Lower lobe of right lung (tissue), 2 donors: ENCODE data around the gene ARHGEF2. TPM values are rescaled to one million over a fixed set of nuclear protein-coding genes. Genes with fewer than 3 reads are reported as not detected.

Source experiments
- ATAC-seq, 2 donors: fragments of 200-7000 bp; cut with Tn5 transposase; one replicate each; pipeline ENCODE4 v1.9.1; 2020 to 2022; ENCODE audit warnings: mild to moderate bottlenecking in 2 of 2, moderate library complexity in 2 of 2
- DNase-seq: peaks from one replicate; pipeline ENCODE4 v3.0.0-alpha.2; 2020
- H3K27ac ChIP-seq: fragments of 200-600 bp; one replicate; pipeline ENCODE4 v1.8.0; 2022
- H3K27me3 ChIP-seq: fragments of 200-600 bp; one replicate; pipeline ENCODE4 v1.8.0; 2022; ENCODE audit warnings: low read depth
- H3K36me3 ChIP-seq: fragments of 200-600 bp; one replicate; pipeline ENCODE4 v1.8.0; 2022; ENCODE audit warnings: mild to moderate bottlenecking
- H3K4me1 ChIP-seq: fragments of 200-600 bp; one replicate; pipeline ENCODE4 v1.8.0; 2022
- H3K4me3 ChIP-seq: fragments of 200-600 bp; one replicate; pipeline ENCODE4 v1.8.0; 2022; ENCODE audit warnings: mild to moderate bottlenecking
- H3K9me3 ChIP-seq: fragments of 200-600 bp; one replicate; pipeline ENCODE4 v1.8.0; 2022
- intact Hi-C: fragments of 100-400 bp; cut with DNase I; formaldehyde crosslinking; loops from one replicate; pipeline ENCODE4 v1.11.0; 2022
- total RNA-seq: library from RNA; stranded (reverse); fragmentation: NEBNext Ultra II Directional; extraction: Animal tissue kit (Norgen Biotek cat#: 25700); gene quantifications from one replicate; pipeline ENCODE4 v1.2.1, GENCODE V29; 2021
- TF ChIP-seq, protein P1 (sequence below): fragments of 200-600 bp; IDR thresholded peaks from one replicate; pipeline ENCODE4 v1.8.0; 2022; ENCODE audit warnings: antibody characterized with exemption, mild to moderate bottlenecking
- donor health status: DM: no; HTN: yes; CAD: no; lungs with severe emphysema.

ARHGEF2 gene
- total RNA-seq, 1 donor from 2014 or later, result 252 TPM

DNA sequence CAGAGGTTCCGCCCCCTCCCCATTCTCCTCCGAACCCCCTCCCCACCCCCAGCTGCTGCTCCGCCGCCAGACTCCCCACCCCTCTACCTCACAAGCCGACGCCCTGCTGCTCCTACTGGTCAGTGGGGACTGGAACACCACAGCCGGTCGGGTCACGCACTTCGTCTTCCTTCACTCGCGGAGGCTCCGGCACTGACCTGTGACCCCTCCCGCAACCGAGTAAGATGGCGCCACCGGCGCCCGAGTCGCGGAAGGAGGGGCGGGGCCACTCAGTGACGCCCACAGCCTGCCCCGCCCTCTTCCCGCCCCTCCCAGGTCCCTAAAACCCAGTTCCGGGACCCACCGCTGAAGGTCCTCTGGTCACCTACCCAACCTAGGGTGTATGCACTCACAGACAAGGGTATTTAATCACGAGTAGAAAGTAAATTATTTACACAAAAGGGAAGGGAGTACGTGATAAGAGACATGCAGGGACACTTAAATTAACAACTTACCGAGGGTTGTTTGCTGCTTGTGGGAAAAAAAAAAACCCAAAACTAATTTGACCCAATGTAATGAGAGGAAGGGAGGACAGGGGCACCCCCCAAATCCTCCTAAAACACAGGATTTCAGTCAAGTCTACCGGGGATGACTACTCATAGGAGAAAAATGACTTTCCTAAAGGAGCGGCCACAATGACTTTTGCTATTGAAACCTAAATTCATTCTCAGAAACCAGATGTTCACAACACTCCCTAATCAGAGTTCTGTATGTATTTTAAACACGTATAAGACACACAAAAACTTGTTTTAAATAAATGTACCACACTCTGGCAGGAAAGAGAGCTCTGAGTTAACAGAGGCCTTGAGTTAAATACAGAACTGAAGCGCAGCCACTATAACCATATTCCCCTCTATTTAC lies 66.9 kb downstream of the ARHGEF2 start, which contains the start of gene RIT1:
TSS of gene RIT1 (minus strand) at position 194 of the 900 bp plus-strand sequence. CDS start 588 bp downstream, outside the sequence.
- peak; percentile 93 for DNase-seq
- intact Hi-C loops, result no loop called here
- H3K4me3 ChIP-seq, result peak within 1 kb of the TSS; percentile 74
- no peaks in the 10 kb centered on the region for H3K9me3 ChIP-seq
- TF ChIP-seq, protein P1, sequence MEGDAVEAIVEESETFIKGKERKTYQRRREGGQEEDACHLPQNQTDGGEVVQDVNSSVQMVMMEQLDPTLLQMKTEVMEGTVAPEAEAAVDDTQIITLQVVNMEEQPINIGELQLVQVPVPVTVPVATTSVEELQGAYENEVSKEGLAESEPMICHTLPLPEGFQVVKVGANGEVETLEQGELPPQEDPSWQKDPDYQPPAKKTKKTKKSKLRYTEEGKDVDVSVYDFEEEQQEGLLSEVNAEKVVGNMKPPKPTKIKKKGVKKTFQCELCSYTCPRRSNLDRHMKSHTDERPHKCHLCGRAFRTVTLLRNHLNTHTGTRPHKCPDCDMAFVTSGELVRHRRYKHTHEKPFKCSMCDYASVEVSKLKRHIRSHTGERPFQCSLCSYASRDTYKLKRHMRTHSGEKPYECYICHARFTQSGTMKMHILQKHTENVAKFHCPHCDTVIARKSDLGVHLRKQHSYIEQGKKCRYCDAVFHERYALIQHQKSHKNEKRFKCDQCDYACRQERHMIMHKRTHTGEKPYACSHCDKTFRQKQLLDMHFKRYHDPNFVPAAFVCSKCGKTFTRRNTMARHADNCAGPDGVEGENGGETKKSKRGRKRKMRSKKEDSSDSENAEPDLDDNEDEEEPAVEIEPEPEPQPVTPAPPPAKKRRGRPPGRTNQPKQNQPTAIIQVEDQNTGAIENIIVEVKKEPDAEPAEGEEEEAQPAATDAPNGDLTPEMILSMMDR, result no peak
- peaks cover 26% of the 10 kb centered on the region for H3K4me1 ChIP-seq
- no peaks in the 10 kb centered on the region for H3K27me3 ChIP-seq
- peak within 1 kb of the TSS; percentile 76 for H3K27ac ChIP-seq
- peaks cover 77% of the 10 kb centered on the region for H3K36me3 ChIP-seq
- ATAC-seq, result peak; percentile 97 to 98

- no peaks in the 10 kb centered on the region for H3K27me3 ChIP-seq
- H3K36me3 ChIP-seq, result peaks cover 77% of the 10 kb centered on the region
- intact Hi-C loops, result no loop called here
- H3K27ac ChIP-seq, result peak overlapping the region; percentile 76
- DNase-seq (no peak), ATAC-seq (peak; percentile 64 to 70)
- TF ChIP-seq, protein P1, result no peak
- H3K4me3 ChIP-seq, result peak overlapping the region; percentile 74
- no peaks in the 10 kb centered on the region for H3K9me3 ChIP-seq
- peaks cover 26% of the 10 kb centered on the region for H3K4me1 ChIP-seq
Observed at GRCh38 chr1:155910621-155911121, 67.7 kb downstream of the ARHGEF2 start.

- H3K36me3 ChIP-seq, result peaks cover 77% of the 10 kb centered on the region
- ATAC-seq (peak; percentile 51 to 71), DNase-seq (no peak)
- peak overlapping the region; percentile 76 for H3K27ac ChIP-seq
- intact Hi-C loops, result no loop called here
- H3K27me3 ChIP-seq, result no peaks in the 10 kb centered on the region
- peaks cover 26% of the 10 kb centered on the region for H3K4me1 ChIP-seq
- TF ChIP-seq, protein P1, result no peak
- H3K4me3 ChIP-seq, result peak overlapping the region; percentile 74
- no peaks in the 10 kb centered on the region for H3K9me3 ChIP-seq
Observed at GRCh38 chr1:155909894-155910293, 68.5 kb downstream of the ARHGEF2 start.

GRCh38 chr1:155904261-155904660 lies 74.1 kb downstream of the ARHGEF2 start:
- H3K36me3 ChIP-seq, result peaks cover 100% of the 10 kb centered on the region
- TF ChIP-seq, protein P1, result no peak
- DNase-seq (no peak), ATAC-seq (no peak)
- no peak overlapping the region for H3K4me3 ChIP-seq
- no peaks in the 10 kb centered on the region for H3K9me3 ChIP-seq
- H3K27me3 ChIP-seq, result no peaks in the 10 kb centered on the region
- H3K4me1 ChIP-seq, result peaks cover 5% of the 10 kb centered on the region
- intact Hi-C loops, result no loop called here
- H3K27ac ChIP-seq, result no peak overlapping the region

- TF ChIP-seq, protein P1, result no peak
- ATAC-seq (no peak), DNase-seq (no peak)
- no peaks in the 10 kb centered on the region for H3K27me3 ChIP-seq
- H3K4me3 ChIP-seq, result no peak overlapping the region
- no peak overlapping the region for H3K27ac ChIP-seq
- intact Hi-C loops, result no loop called here
- no peaks in the 10 kb centered on the region for H3K4me1 ChIP-seq
- no peaks in the 10 kb centered on the region for H3K9me3 ChIP-seq
- H3K36me3 ChIP-seq, result peaks cover 89% of the 10 kb centered on the region
Observed at GRCh38 chr1:155900161-155900560, 78.2 kb downstream of the ARHGEF2 start.
